Loucy (cell line): ENCODE data around the gene CD8B.
"Not testable (repeated sequence)": the region's sequence is repeated elsewhere in the genome, so short reads cannot be mapped to it uniquely, and the experiment has no call there.

ENCODE experiments used
- H2AFZ ChIP-seq: fragments of 200-600 bp; sonication (generic); 2 replicates; pipeline ENCODE4 v1.6.0; 2016; ENCODE audit warnings: antibody characterized with exemption, mild to moderate bottlenecking, low read length, moderate library complexity
- H3F3A ChIP-seq: fragments of 200-600 bp; 2 replicates; pipeline ENCODE4 v1.6.0; 2016; ENCODE audit warnings: antibody characterized with exemption, low read depth, mild to moderate bottlenecking
- H3K27me3 ChIP-seq: fragments of 200-600 bp; sonication (generic); 2 replicates; pipeline ENCODE4 v1.6.1; 2014; ENCODE audit warnings: low read length, mild to moderate bottlenecking; ENCODE audit not compliant: insufficient read depth, poor library complexity, severe bottlenecking
- H3K36me3 ChIP-seq: fragments of 200-600 bp; sonication (generic); 2 replicates; pipeline ENCODE4 v1.6.1; 2016; ENCODE audit warnings: low read length; ENCODE audit not compliant: insufficient read depth
- H3K4me1 ChIP-seq: fragments of 200-600 bp; sonication (generic); 2 replicates; pipeline ENCODE4 v1.5.1; 2014; ENCODE audit warnings: low read length, mild to moderate bottlenecking; ENCODE audit not compliant: insufficient read depth, poor library complexity, severe bottlenecking
- H3K4me2 ChIP-seq: fragments of 200-600 bp; sonication (generic); 2 replicates; pipeline ENCODE4 v1.6.0; 2014; ENCODE audit warnings: antibody characterized with exemption, low read length, low read depth, mild to moderate bottlenecking; ENCODE audit not compliant: poor library complexity, severe bottlenecking
- H3K4me3 ChIP-seq: fragments of 200-600 bp; sonication (generic); 2 replicates; pipeline ENCODE4 v1.5.1; 2014; ENCODE audit warnings: low read length, mild to moderate bottlenecking, mixed read lengths; ENCODE audit not compliant: poor library complexity, severe bottlenecking
- H3K79me2 ChIP-seq: fragments of 200-600 bp; sonication (generic); 2 replicates; pipeline ENCODE4 v1.6.1; 2014; ENCODE audit warnings: low read length; ENCODE audit not compliant: insufficient read depth
- H3K9ac ChIP-seq: fragments of 200-600 bp; sonication (generic); 2 replicates; pipeline ENCODE4 v1.6.0; 2014; ENCODE audit warnings: mild to moderate bottlenecking, low read depth, low read length, moderate library complexity; ENCODE audit not compliant: poor library complexity, severe bottlenecking
- H3K9me2 ChIP-seq: fragments of 200-600 bp; sonication (generic); replicated peaks from 2 replicates; pipeline ENCODE4 v1.6.1; 2016; ENCODE audit warnings: low read depth, low read length, mixed read lengths
- H3K9me3 ChIP-seq: fragments of 200-600 bp; sonication (generic); 2 replicates; pipeline ENCODE4 v1.6.1; 2014; ENCODE audit warnings: mild to moderate bottlenecking, antibody characterized with exemption, low read length, low read depth; ENCODE audit not compliant: insufficient read depth
- H4K20me1 ChIP-seq: fragments of 200-600 bp; sonication (generic); 2 replicates; pipeline ENCODE4 v1.6.0; 2014; ENCODE audit warnings: antibody characterized with exemption, low read length, mild to moderate bottlenecking; ENCODE audit not compliant: insufficient read depth, poor library complexity, severe bottlenecking

Gene CD8B

DNA sequence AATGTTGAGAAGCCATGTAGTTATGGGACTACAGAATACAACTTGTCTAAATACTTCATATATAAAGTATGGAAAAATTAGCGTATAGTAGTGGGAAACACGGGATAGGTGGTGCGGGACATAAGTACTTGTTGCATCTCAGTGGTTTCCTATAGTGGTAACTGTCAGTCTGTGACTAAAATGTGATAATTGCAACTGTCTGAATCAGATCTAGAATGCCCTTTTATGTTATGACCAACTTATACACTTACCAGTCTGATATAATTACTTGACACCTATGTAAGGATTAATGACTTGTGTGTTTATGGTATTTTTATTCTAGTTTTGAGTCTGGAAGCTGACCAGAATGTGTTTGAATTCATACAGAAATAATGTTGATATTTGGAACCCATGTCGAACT, 9.3 kb upstream of the CD8B start:
- not testable (repeated sequence) for H2AFZ ChIP-seq, H3K4me1 ChIP-seq, H3K79me2 ChIP-seq, H3K36me3 ChIP-seq, H3K4me2 ChIP-seq, H3K9me2 ChIP-seq, H3K27me3 ChIP-seq, H3K9me3 ChIP-seq, H3K9ac ChIP-seq, H3K4me3 ChIP-seq, H3F3A ChIP-seq, H4K20me1 ChIP-seq

GRCh38 chr2:86868895-86869468, 7.3 kb upstream of the CD8B start:
- not testable (repeated sequence) for H3K79me2 ChIP-seq, H3K9ac ChIP-seq, H2AFZ ChIP-seq, H3K4me2 ChIP-seq, H3K4me1 ChIP-seq, H3K9me2 ChIP-seq, H4K20me1 ChIP-seq, H3K4me3 ChIP-seq, H3F3A ChIP-seq, H3K27me3 ChIP-seq, H3K9me3 ChIP-seq, H3K36me3 ChIP-seq

- H3K36me3 ChIP-seq, H3F3A ChIP-seq, H2AFZ ChIP-seq, H3K79me2 ChIP-seq, H3K9me3 ChIP-seq, H3K27me3 ChIP-seq, H4K20me1 ChIP-seq, H3K4me2 ChIP-seq, H3K4me3 ChIP-seq, H3K9ac ChIP-seq, H3K9me2 ChIP-seq, H3K4me1 ChIP-seq: not testable (repeated sequence)
Observed at GRCh38 chr2:86862380-86862703, 656 bp upstream of the CD8B start.

DNA sequence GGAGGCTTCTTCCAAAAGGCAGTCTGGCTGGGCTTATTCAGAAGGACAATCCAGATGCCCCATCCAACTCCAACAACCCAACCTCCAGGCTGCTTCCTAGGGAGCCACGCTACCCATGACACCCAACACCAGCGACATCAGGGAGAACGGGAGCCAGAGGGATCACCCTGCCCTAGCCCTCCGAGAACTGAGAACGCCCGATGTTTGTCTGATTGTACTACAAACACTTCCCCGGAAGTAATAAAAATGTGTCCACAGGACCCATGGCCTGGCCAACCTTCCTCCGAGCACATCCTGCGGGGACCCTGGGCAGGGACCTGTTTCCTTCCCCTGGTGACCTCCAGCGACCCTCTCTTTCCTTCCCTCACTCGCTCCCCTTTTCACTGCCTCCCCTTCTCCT, 511 bp downstream of the CD8B start:
- not testable (repeated sequence) for H3K9me3 ChIP-seq, H4K20me1 ChIP-seq, H3K4me2 ChIP-seq, H3K4me1 ChIP-seq, H3K9ac ChIP-seq, H3F3A ChIP-seq, H3K4me3 ChIP-seq, H3K9me2 ChIP-seq, H3K27me3 ChIP-seq, H3K36me3 ChIP-seq, H2AFZ ChIP-seq, H3K79me2 ChIP-seq

- H3K4me3 ChIP-seq, H3K4me2 ChIP-seq, H3K9me3 ChIP-seq, H3K9ac ChIP-seq, H2AFZ ChIP-seq, H3F3A ChIP-seq, H4K20me1 ChIP-seq, H3K4me1 ChIP-seq, H3K36me3 ChIP-seq, H3K9me2 ChIP-seq, H3K27me3 ChIP-seq, H3K79me2 ChIP-seq: not testable (repeated sequence)
Observed at GRCh38 chr2:86860573-86860972, 1.1 kb downstream of the CD8B start.

GRCh38 chr2:86857688-86858087, 4.0 kb downstream of the CD8B start:
- not testable (repeated sequence) for H3K4me1 ChIP-seq, H3K4me3 ChIP-seq, H3K9ac ChIP-seq, H4K20me1 ChIP-seq, H3K9me3 ChIP-seq, H3K79me2 ChIP-seq, H3K27me3 ChIP-seq, H3K4me2 ChIP-seq, H3K9me2 ChIP-seq, H3K36me3 ChIP-seq, H3F3A ChIP-seq, H2AFZ ChIP-seq

- not testable (repeated sequence) for H3K4me2 ChIP-seq, H3K4me1 ChIP-seq, H3K4me3 ChIP-seq, H2AFZ ChIP-seq, H3K9me3 ChIP-seq, H3F3A ChIP-seq, H4K20me1 ChIP-seq, H3K9ac ChIP-seq, H3K36me3 ChIP-seq, H3K27me3 ChIP-seq, H3K9me2 ChIP-seq, H3K79me2 ChIP-seq
Observed at GRCh38 chr2:86856498-86856897, 5.2 kb downstream of the CD8B start.

DNA sequence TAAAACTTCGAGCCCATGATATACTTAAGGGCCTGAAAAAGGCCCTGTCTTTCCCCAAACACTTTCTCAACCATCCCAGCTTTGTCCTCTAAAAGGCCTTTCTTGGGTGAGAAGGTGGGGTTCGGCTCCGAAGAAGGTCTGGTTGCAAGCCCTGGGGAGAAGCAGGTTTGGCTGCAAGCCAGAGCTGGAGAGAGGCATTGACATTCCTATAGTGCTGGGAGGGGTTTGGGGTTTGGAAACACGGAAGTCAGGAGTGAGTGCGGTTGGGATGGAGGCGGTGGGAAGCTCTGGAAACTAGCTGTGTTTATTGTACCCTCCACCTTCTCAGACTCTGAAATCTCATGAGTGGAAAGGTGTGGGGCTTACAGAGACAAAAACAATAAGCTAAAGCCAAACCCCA, 5.7 kb downstream of the CD8B start:
- H3K9me2 ChIP-seq, H3K4me1 ChIP-seq, H3K79me2 ChIP-seq, H2AFZ ChIP-seq, H3K4me3 ChIP-seq, H3K27me3 ChIP-seq, H3F3A ChIP-seq, H3K9me3 ChIP-seq, H3K4me2 ChIP-seq, H3K36me3 ChIP-seq, H3K9ac ChIP-seq, H4K20me1 ChIP-seq: not testable (repeated sequence)
